GM23248 (cell line): Measurements from ENCODE around the gene ZNF776. TPM values are rescaled to one million over a fixed set of nuclear protein-coding genes. Genes with fewer than 3 reads are reported as not detected.

Source experiments
- DNase-seq: peaks from one replicate; pipeline ENCODE4 v3.0.0-alpha.2; 2015
- H2AFZ ChIP-seq: fragments of 200-600 bp; sonication (generic); 2 replicates; pipeline ENCODE4 v1.6.1; 2016; ENCODE audit warnings: antibody characterized with exemption
- H3F3A ChIP-seq: fragments of 200-600 bp; sonication (generic); 2 replicates; pipeline ENCODE4 v1.6.1; 2016; ENCODE audit warnings: mild to moderate bottlenecking, antibody characterized with exemption, mixed run types; ENCODE audit not compliant: insufficient read depth
- H3K27ac ChIP-seq: fragments of 200-600 bp; sonication (generic); 2 replicates; pipeline ENCODE4 v1.5.1; 2016; ENCODE audit warnings: mild to moderate bottlenecking
- H3K27me3 ChIP-seq: fragments of 200-600 bp; sonication (generic); replicated peaks from 2 replicates; pipeline ENCODE4 v1.6.1; 2016; ENCODE audit warnings: mild to moderate bottlenecking; ENCODE audit not compliant: insufficient read depth
- H3K36me3 ChIP-seq: fragments of 200-600 bp; sonication (generic); 2 replicates; pipeline ENCODE4 v1.6.1; 2016; ENCODE audit warnings: low read depth, mild to moderate bottlenecking
- H3K4me1 ChIP-seq: fragments of 200-600 bp; sonication (generic); 2 replicates; pipeline ENCODE4 v1.6.1; 2016; ENCODE audit warnings: mild to moderate bottlenecking; ENCODE audit not compliant: insufficient read depth
- H3K4me2 ChIP-seq: fragments of 200-600 bp; sonication (generic); one replicate; pipeline ENCODE4 v1.6.1; 2016; ENCODE audit warnings: mild to moderate bottlenecking; ENCODE audit not compliant: unreplicated experiment
- H3K4me3 ChIP-seq: fragments of 200-600 bp; sonication (generic); 2 replicates; pipeline ENCODE4 v1.5.1; 2016; ENCODE audit warnings: mild to moderate bottlenecking
- H3K79me2 ChIP-seq: fragments of 200-600 bp; sonication (generic); 2 replicates; pipeline ENCODE4 v1.6.1; 2016; ENCODE audit warnings: mild to moderate bottlenecking; ENCODE audit not compliant: insufficient read depth
- H3K9ac ChIP-seq: fragments of 200-600 bp; sonication (generic); 2 replicates; pipeline ENCODE4 v1.6.1; 2016; ENCODE audit warnings: mild to moderate bottlenecking
- H3K9me2 ChIP-seq: fragments of 200-600 bp; sonication (generic); 2 replicates; pipeline ENCODE4 v1.6.1; 2016; ENCODE audit warnings: mixed run types, mild to moderate bottlenecking, moderate library complexity; ENCODE audit not compliant: insufficient read depth
- H3K9me3 ChIP-seq: fragments of 200-600 bp; sonication (generic); one replicate; pipeline ENCODE4 v1.6.1; 2017; ENCODE audit warnings: low read depth
- H4K20me1 ChIP-seq: fragments of 200-600 bp; sonication (generic); 2 replicates; pipeline ENCODE4 v1.6.0; 2016; ENCODE audit not compliant: insufficient read depth
- EZH2 ChIP-seq: fragments of 200-600 bp; sonication (generic); IDR thresholded peaks from 2 replicates; pipeline ENCODE4 v1.6.1; 2018; ENCODE audit warnings: antibody characterized with exemption, mild to moderate bottlenecking; ENCODE audit not compliant: insufficient read depth, poor library complexity, severe bottlenecking
- EZH2phosphoT487 ChIP-seq: fragments of 200-600 bp; sonication (generic); IDR thresholded peaks from 2 replicates; pipeline ENCODE4 v1.6.1; 2018; ENCODE audit warnings: antibody characterized with exemption, moderate library complexity, mild to moderate bottlenecking, low read depth; ENCODE audit not compliant: insufficient read depth
- WGBS, 2 experiments: methylation state at CpG; one replicate each; pipeline ENCODE4 v1.1.6; 2015 to 2017; ENCODE audit warnings: low lambda C conversion rate in 2 of 2, low coverage in 1 of 2; ENCODE audit errors: missing lambda C conversion rate in 2 of 2; 5-methylcytosine and 5-hydroxymethylcytosine counted together
- in situ Hi-C: fragments of 300-500 bp; cut with MboI; formaldehyde crosslinking; loops from 2 replicates; pipeline ENCODE4 v1.15.0; 2020
- polyA plus RNA-seq: library from polyadenylated mRNA; unstranded; fragments of >200 nt; fragmentation: Nextera tagmentation; extraction: Ambion mirVana; gene quantifications from 2 replicates; pipeline ENCODE4 v1.2.1, GENCODE V29; 2016
- total RNA-seq: library from RNA; depleted of rRNA; stranded (reverse); fragments of >200 nt; shearing (Covaris generic); gene quantifications from 2 replicates; pipeline ENCODE4 v1.2.3, GENCODE V29; 2014

The ZNF776 gene
- total and polyA plus RNA-seq, 2 experiments from 2014 or later: 3.9 to 6.7 TPM

GRCh38 chr19:57754091-57754673, 7.6 kb downstream of the ZNF776 start:
- H3K4me1 ChIP-seq: 0 out of 2 replicates have a peak, but pooled peaks cover 6% of the 10 kb centered on the region
- in situ Hi-C loops: no loop called here
- peaks cover 9% of the 10 kb centered on the region; the same call in 1 of the 2 replicates for H4K20me1 ChIP-seq
- H3K27ac ChIP-seq: no peak overlapping the region
- H3K4me3 ChIP-seq: no peak overlapping the region
- no peak overlapping the region for H3K9ac ChIP-seq
- H3K27me3 ChIP-seq: no peaks in the 10 kb centered on the region
- peaks cover 70% of the 10 kb centered on the region for H3K79me2 ChIP-seq
- no peak overlapping the region for H2AFZ ChIP-seq
- H3K9me3 ChIP-seq: no peaks in the 10 kb centered on the region
- DNase-seq: no peak
- H3K4me2 ChIP-seq: no peak overlapping the region
- H3K9me2 ChIP-seq: no peaks in the 10 kb centered on the region
- 94 to 97% methylated on average over 10 of the region's 10 CpGs for WGBS, 2 experiments
- peaks cover 60% of the 10 kb centered on the region for H3K36me3 ChIP-seq
- no peak for TF ChIP-seq EZH2
- TF ChIP-seq EZH2phosphoT487: no peak
- H3F3A ChIP-seq: no peaks in the 10 kb centered on the region

- Histone ChIP-seq H3K36me3 (peaks cover 57% of the 10 kb centered on the region), H4K20me1 (peaks cover 4% of the 10 kb centered on the region; the same call in 1 of the 2 replicates), H3K9me2 (no peaks in the 10 kb centered on the region), H3K4me1 (0 out of 2 replicates have a peak, but pooled peaks cover 6% of the 10 kb centered on the region), H3K9me3 (no peaks in the 10 kb centered on the region), H2AFZ (no peak overlapping the region), H3K79me2 (peaks cover 62% of the 10 kb centered on the region), H3K4me2 (no peak overlapping the region), H3K9ac (no peak overlapping the region), H3K4me3 (no peak overlapping the region), H3K27me3 (no peaks in the 10 kb centered on the region), H3K27ac (no peak overlapping the region), H3F3A (no peaks in the 10 kb centered on the region)
- WGBS, 2 experiments: 99% methylated on average over 4 of the region's 4 CpGs
- in situ Hi-C loops: no loop called here
- DNase-seq: no peak
- TF ChIP-seq EZH2phosphoT487 (no peak), EZH2 (no peak)
These were observed 8.4 kb downstream of the ZNF776 start for GRCh38 chr19:57755031-57755430.

- 79 to 88% methylated on average over 2 of the region's 2 CpGs for WGBS, 2 experiments
- Histone ChIP-seq H3K9me3 (no peaks in the 10 kb centered on the region), H3K27ac (no peak overlapping the region), H3K36me3 (peaks cover 41% of the 10 kb centered on the region), H3K4me3 (no peak overlapping the region), H3K4me2 (no peak overlapping the region), H3K27me3 (no peaks in the 10 kb centered on the region), H3F3A (no peaks in the 10 kb centered on the region), H3K4me1 (no peaks in the 10 kb centered on the region), H3K9ac (no peak overlapping the region), H3K79me2 (peaks cover 34% of the 10 kb centered on the region), H3K9me2 (no peaks in the 10 kb centered on the region), H4K20me1 (no peaks in the 10 kb centered on the region), H2AFZ (no peak overlapping the region)
- TF ChIP-seq EZH2phosphoT487 (no peak), EZH2 (no peak)
- in situ Hi-C loops: no loop called here
- no peak for DNase-seq
These were observed 11.3 kb downstream of the ZNF776 start for GRCh38 chr19:57757941-57758340.

GRCh38 chr19:57759096-57759495, 12.5 kb downstream of the ZNF776 start:
- no peak overlapping the region for H2AFZ ChIP-seq
- H3K79me2 ChIP-seq: peaks cover 30% of the 10 kb centered on the region
- H3K27me3 ChIP-seq: no peaks in the 10 kb centered on the region
- H3K4me1 ChIP-seq: no peaks in the 10 kb centered on the region
- H3K9me3 ChIP-seq: no peaks in the 10 kb centered on the region
- no peak overlapping the region for H3K4me3 ChIP-seq
- H4K20me1 ChIP-seq: no peaks in the 10 kb centered on the region
- H3K27ac ChIP-seq: no peak overlapping the region
- no peak for DNase-seq
- H3K36me3 ChIP-seq: peaks cover 30% of the 10 kb centered on the region
- no peak overlapping the region for H3K9ac ChIP-seq
- TF ChIP-seq EZH2phosphoT487 (no peak), EZH2 (no peak)
- WGBS, 2 experiments: 100% methylated on average over 2 of the region's 2 CpGs
- no peaks in the 10 kb centered on the region for H3F3A ChIP-seq
- in situ Hi-C loops: no loop called here
- H3K9me2 ChIP-seq: no peaks in the 10 kb centered on the region
- H3K4me2 ChIP-seq: no peak overlapping the region
